ENCODE measurements around the gene LRIT2. TPM values are rescaled to one million over a fixed set of nuclear protein-coding genes. Genes with fewer than 3 reads are reported as not detected.

LRIT2 gene
- total RNA-seq, 4 donors from 2014 or later: not detected

DNA sequence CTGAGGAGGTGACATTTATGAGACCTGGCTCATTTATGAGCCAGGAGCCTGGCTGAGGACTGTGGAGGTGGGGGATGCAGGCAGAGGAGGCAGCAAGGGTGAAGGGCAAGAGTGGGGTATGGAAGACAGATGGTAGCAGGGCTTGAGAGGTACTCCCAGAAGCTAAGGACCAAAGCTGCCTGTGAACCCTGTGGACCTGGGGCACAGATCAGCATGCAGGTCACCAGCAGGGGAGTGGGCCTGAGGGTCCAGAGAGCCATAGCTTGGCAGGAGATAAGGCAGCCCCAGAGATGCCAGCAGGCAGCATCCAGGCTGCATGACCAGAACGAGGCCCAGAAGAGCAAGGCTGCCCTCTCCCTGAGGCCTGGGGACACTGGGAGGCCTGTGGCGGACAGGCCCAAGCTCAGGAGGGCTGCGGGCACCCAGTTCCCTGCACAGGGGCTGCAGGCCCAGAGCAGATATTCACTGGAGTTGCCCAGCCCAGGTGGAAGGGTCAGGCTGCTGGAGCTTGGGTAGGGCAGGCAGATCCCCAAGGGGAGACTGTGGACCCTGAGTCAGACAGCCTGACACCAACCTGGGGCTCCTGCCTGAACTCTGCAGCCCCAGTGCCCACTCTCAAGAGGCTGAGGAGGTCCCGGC lies 48.4 kb downstream of the LRIT2 start:
- in situ Hi-C loops (cut with MboI; ENCODE audit: low sequenced_read_pairs in 4 of 4): no loop called here
- TF ChIP-seq CTCF (IDR thresholded peaks at IDR 0.05 in 4 of 5, conservative IDR thresholded peaks at IDR 0.05 in 1 of 5) (no peak), POLR2A (IDR thresholded peaks at IDR 0.05) (no peak)
- no peak for ATAC-seq

GRCh38 chr10:84176351-84176750 lies 49.0 kb downstream of the LRIT2 start:
- Histone ChIP-seq H3K4me3 (no peak overlapping the region), H3K9me3 (no peaks in the 10 kb centered on the region), H3K27ac (no peak overlapping the region), H3K27me3 (no peaks in the 10 kb centered on the region), H3K36me3 (no peaks in the 10 kb centered on the region), H3K4me1 (no peaks in the 10 kb centered on the region)
- ATAC-seq: no peak
- TF ChIP-seq CTCF (IDR thresholded peaks at IDR 0.05 in 4 of 5, conservative IDR thresholded peaks at IDR 0.05 in 1 of 5) (no peak), POLR2A (IDR thresholded peaks at IDR 0.05) (no peak)
- in situ Hi-C loops (cut with MboI; ENCODE audit: low sequenced_read_pairs in 4 of 4): no loop called here
- intact Hi-C loops (cut with DNase I; ENCODE audit: low total_unique reads): no loop called here
- no peak for DNase-seq

More for the DNA sequence above, 48.4 kb downstream of the LRIT2 start:
- Histone ChIP-seq H3K36me3 (no peaks in the 10 kb centered on the region), H3K4me3 (no peak overlapping the region), H3K4me1 (no peaks in the 10 kb centered on the region), H3K27ac (no peak overlapping the region), H3K27me3 (no peaks in the 10 kb centered on the region), H3K9me3 (no peaks in the 10 kb centered on the region)
- intact Hi-C loops (cut with DNase I; ENCODE audit: low total_unique reads): no loop called here
- DNase-seq: no peak

- Histone ChIP-seq H3K27me3 (no peaks in the 10 kb centered on the region), H3K4me1 (no peaks in the 10 kb centered on the region), H3K9me3 (no peaks in the 10 kb centered on the region), H3K4me3 (no peak overlapping the region), H3K27ac (no peak overlapping the region), H3K36me3 (no peaks in the 10 kb centered on the region)
- ATAC-seq (no peak), DNase-seq (no peak)
- TF ChIP-seq CTCF (IDR thresholded peaks at IDR 0.05 in 4 of 5, conservative IDR thresholded peaks at IDR 0.05 in 1 of 5): no peak
- TF ChIP-seq POLR2A (IDR thresholded peaks at IDR 0.05): no peak
- intact Hi-C loops (cut with DNase I; ENCODE audit: low total_unique reads): no loop called here
- in situ Hi-C loops (cut with MboI; ENCODE audit: low sequenced_read_pairs in 4 of 4): no loop called here
Observed at GRCh38 chr10:84175436-84175835, 49.9 kb downstream of the LRIT2 start.

DNA sequence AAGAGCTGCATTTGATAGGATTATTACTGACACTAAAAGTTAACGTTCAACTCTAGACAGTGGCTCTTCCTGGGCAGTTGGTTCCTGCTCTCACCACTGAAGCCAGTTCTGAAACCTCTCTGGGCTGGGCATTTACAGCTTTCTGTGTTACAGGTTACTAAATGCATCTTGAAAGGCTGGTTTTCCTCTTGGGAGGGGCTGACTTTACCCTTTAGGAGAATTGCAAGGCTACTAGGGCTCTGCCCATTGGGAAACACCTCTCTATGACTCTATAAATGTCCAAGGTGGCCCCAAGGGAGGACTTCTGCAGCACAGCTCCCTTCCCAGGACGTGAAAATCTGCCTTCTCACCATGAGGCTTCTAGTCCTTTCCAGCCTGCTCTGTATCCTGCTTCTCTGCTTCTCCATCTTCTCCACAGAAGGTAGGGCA lies 51.8 kb downstream of the LRIT2 start, which contains the start of gene GPR15LG:
TSS of gene GPR15LG (plus strand) at position 301 of the 429 bp plus-strand sequence. CDS start at position 352, 51 bp downstream.
- intact Hi-C loops (cut with DNase I; ENCODE audit: low total_unique reads) (no loop called here), in situ Hi-C loops (cut with MboI; ENCODE audit: low sequenced_read_pairs in 4 of 4) (no loop called here)
- DNase-seq: no peak
- Histone ChIP-seq H3K36me3 (no peaks in the 10 kb centered on the region), H3K9me3 (no peaks in the 10 kb centered on the region), H3K4me3 (no peak within 1 kb of the TSS), H3K4me1 (no peaks in the 10 kb centered on the region), H3K27me3 (no peaks in the 10 kb centered on the region), H3K27ac (no peak within 1 kb of the TSS)
- no peak for TF ChIP-seq CTCF (IDR thresholded peaks at IDR 0.05 in 4 of 5, conservative IDR thresholded peaks at IDR 0.05 in 1 of 5)
- TF ChIP-seq POLR2A (IDR thresholded peaks at IDR 0.05): no peak
- ATAC-seq: no peak
